LNCAP (cell line): Measurements from ENCODE around the gene SLC8A1.

ENCODE experiments used
- TF ChIP-seq, protein P1 (sequence below): fragments of 450-650 bp; IDR thresholded peaks from 2 replicates; pipeline ENCODE4 v1.5.1; 2017; ENCODE audit warnings: mild to moderate bottlenecking

The SLC8A1 gene

DNA sequence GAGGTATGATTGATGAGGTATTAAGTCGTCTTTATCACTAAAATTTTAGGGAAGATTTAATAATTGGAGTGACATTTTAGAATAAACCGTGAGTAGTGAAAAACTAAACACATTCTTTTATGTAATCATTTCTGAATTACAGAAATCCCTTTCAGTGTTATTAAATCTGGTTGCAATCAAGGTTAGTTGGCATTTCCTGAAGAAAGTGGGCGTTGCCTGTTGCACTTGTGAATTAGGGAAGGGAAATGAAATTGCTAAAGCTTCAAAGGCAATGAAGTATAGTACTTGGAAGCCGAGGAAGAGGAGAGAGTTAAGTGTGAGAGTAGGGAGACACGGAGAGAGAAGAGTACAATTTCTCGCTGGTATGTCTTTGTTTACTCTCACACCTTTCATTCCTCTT is 274.5 kb downstream of the SLC8A1 start:
- TF ChIP-seq, protein P1, sequence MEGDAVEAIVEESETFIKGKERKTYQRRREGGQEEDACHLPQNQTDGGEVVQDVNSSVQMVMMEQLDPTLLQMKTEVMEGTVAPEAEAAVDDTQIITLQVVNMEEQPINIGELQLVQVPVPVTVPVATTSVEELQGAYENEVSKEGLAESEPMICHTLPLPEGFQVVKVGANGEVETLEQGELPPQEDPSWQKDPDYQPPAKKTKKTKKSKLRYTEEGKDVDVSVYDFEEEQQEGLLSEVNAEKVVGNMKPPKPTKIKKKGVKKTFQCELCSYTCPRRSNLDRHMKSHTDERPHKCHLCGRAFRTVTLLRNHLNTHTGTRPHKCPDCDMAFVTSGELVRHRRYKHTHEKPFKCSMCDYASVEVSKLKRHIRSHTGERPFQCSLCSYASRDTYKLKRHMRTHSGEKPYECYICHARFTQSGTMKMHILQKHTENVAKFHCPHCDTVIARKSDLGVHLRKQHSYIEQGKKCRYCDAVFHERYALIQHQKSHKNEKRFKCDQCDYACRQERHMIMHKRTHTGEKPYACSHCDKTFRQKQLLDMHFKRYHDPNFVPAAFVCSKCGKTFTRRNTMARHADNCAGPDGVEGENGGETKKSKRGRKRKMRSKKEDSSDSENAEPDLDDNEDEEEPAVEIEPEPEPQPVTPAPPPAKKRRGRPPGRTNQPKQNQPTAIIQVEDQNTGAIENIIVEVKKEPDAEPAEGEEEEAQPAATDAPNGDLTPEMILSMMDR = no peak

DNA sequence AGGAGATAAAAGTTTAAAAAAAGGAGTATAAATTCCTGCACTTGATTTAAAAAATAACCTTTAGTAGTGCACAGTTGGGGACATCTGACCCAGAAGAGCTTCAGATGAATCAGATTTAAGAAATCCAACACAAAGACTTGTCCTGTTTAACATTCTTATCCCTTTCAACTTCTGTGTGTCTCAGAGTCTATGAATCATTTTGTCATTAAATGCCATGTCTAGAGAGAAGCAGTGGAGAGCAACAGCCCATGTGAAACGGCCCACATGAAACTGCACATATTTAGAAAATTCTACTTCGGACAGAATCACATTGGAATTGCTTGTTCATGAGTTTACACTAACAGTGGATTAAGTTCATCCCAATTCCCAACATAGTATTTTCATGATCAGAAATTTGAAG is 278.6 kb downstream of the SLC8A1 start:
- TF ChIP-seq, protein P1 = no peak

DNA sequence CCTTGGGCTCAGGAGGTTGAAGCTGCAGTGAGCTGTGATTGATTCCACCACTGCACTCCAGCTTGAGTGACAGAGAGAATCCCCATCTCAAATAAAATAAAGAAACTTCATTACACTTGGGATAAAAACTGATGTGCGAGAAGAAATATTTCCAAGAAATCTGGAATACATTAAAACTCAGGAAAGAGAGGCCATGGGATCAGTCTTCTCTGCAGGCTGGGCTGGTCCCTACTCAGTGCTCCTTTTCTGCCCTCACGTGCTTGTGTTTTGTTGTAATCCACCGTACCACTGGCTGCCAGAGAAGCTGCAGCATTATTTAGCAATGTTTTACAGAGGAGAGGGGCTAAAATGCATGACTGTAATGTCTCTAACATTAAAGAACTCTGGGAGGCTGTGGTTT is 282.0 kb downstream of the SLC8A1 start:
- TF ChIP-seq, protein P1 = no peak

DNA sequence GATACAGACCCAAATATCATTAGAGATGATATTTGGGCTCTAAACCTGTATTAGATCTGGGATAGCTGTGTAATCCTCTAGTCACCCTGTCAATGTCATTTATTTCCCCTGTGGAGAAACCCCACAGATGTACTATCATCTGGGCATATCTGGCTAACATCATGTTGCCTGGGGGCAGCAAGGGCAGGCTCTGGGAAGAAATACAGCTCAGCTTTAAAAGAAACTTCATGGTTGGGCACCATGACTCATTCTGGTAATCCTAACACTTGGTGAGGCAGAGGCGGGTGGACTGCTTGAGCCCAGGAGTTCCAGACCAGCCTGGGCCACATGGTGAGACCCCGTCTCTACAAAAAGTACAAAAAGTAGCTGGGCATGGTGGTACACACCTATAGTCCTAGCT is 282.5 kb downstream of the SLC8A1 start:
- TF ChIP-seq, protein P1 = no peak

DNA sequence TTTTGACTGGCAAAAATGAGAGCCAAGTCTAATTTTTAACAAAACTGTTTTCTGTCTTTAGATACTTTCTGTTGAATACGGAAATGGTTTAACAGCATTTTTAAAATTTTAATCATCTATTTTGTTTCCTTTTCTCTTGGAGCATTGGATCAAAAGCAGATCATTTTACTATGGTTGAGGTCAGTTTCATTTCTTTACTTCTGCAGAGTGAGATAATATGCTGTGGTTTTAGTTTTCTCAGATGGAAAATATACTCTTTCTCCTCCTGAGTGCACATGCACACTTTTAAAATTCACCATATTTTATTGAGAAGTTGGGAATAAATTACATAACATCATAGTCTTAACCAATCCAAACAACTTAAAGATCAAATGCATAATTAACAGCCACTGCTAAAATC is 283.3 kb downstream of the SLC8A1 start:
- TF ChIP-seq, protein P1 = no peak

DNA sequence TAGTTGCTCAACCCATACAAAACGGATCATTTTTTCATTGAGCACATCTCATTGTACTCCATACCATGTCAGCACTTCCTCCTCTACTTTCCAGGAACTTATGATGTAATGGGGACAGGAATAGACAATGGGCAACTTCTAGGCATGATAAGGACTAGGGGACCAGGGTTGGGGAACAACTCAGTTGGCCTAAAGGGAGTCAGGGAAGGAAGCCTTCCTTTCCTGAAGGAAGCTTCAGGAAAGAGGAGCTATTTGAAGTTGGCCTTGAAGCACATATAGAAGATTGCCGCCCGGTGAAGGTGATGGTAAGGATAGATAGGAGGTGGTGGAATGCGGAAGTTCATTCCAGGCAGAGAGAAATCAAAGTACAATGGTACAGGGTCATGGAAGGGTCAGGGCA is 283.9 kb downstream of the SLC8A1 start:
- TF ChIP-seq, protein P1 = no peak

DNA sequence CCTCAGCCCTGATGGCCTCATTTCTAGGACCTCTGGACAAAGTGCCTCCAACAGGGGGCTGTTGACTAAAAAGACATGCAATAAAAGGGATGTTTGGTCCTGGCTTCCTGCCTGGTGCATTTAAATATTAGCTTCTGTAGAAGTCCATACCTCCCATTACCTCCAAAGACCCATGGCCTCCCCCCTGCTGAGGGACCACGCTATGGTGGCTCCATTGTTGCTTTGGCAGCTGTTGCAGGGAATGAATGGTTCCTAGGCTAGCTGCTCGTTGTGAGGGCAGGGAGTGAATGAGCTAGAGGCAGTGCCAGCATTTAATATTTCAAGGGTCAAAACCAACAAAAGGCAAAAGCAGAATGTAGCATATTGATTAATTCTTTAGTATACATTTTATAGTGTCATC is 285.9 kb downstream of the SLC8A1 start:
- TF ChIP-seq, protein P1 = no peak

DNA sequence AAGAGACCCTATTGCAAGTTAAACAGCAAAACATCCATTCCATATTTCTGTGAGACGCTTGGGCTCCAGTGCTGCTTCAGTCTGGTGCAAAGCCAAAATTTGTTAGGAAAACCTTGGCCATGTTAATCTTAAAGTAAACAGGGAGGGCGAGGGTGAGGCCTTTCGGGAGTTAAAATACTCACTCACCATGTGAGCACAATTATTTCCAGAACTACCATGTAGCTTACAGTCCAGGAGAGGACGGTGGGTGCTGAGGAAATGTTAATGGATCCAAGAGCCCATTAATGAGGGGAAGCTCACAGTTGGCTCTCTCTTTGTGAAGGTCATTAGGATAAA is 286.4 kb downstream of the SLC8A1 start:
- TF ChIP-seq, protein P1 = no peak
